Activated CD8-positive, alpha-beta T cell treated with anti-CD3 and anti-CD28 coated beads for 36 hours (primary cell): Measurements from ENCODE around the gene HSBP1. TPM values are rescaled to one million over a fixed set of nuclear protein-coding genes. Genes with fewer than 3 reads are reported as not detected.

ENCODE experiments used
- ATAC-seq: fragments of 200-7000 bp; cut with Tn5 transposase; one replicate; pipeline ENCODE4 v1.10.0; 2021; ENCODE audit warnings: mild to moderate bottlenecking, moderate library complexity
- CTCF ChIA-PET: fragments of 350-600 bp; sonication (Branson Sonifier 250); formaldehyde crosslinking; loops from one replicate; lab custom pipeline; 2021; ENCODE audit warnings: antibody characterized with exemption; lab: Charles Lee
- POLR2A ChIA-PET: fragments of 350-600 bp; sonication (Branson Sonifier 250); formaldehyde crosslinking; loops from one replicate; lab custom pipeline; 2021; ENCODE audit warnings: antibody characterized with exemption; lab: Charles Lee
- DNase-seq: peaks from one replicate; pipeline ENCODE4 v3.0.0-alpha.2; 2020
- H3K27ac Mint-ChIP-seq: one replicate; pipeline ENCODE4 v1.8.0; 2021; ENCODE audit warnings: mild to moderate bottlenecking, mixed read lengths
- H3K27me3 Mint-ChIP-seq: one replicate; pipeline ENCODE4 v1.8.0; 2021; ENCODE audit warnings: mixed read lengths
- H3K36me3 Mint-ChIP-seq: one replicate; pipeline ENCODE4 v1.8.0; 2021; ENCODE audit warnings: low read depth, mixed read lengths
- H3K4me1 Mint-ChIP-seq: one replicate; pipeline ENCODE4 v1.8.0; 2021; ENCODE audit warnings: low read depth, mixed read lengths
- H3K4me3 Mint-ChIP-seq: one replicate; pipeline ENCODE4 v1.8.0; 2021; ENCODE audit warnings: mild to moderate bottlenecking, moderate library complexity, mixed read lengths
- H3K9me3 Mint-ChIP-seq: one replicate; pipeline ENCODE4 v1.8.0; 2021; ENCODE audit warnings: mixed read lengths
- CTCF ChIP-seq: fragments of 200-600 bp; IDR thresholded peaks from one replicate; pipeline ENCODE4 v1.8.0; 2022; ENCODE audit warnings: antibody characterized with exemption, mild to moderate bottlenecking
- intact Hi-C: fragments of 100-400 bp; cut with micrococcal nuclease; formaldehyde crosslinking; loops from one replicate; pipeline ENCODE4 v1.10.0; 2022
- total RNA-seq, 2 experiments: library from RNA; stranded (reverse); gene quantifications; one replicate each; pipeline ENCODE4 v1.2.3, GENCODE V29; 2021

Gene HSBP1
- total RNA-seq, 2 experiments from 2014 or later, result 68.2 to 71.8 TPM

GRCh38 chr16:83813823-83814658, 6.3 kb downstream of the HSBP1 start:
- POLR2A ChIA-PET, result interaction anchor here (0.7 kb wide), 1 partner anchor 1912 kb away, joined by 3 read pairs; no protein-coding TSS in a partner anchor
- Mint-ChIP-seq H3K4me1 (peaks cover 22% of the 10 kb centered on the region), H3K4me3 (no peak overlapping the region), H3K27ac (no peak overlapping the region), H3K36me3 (peaks cover 27% of the 10 kb centered on the region), H3K27me3 (no peaks in the 10 kb centered on the region), H3K9me3 (no peaks in the 10 kb centered on the region)
- intact Hi-C loops, result no loop called here
- ATAC-seq (no peak), DNase-seq (no peak)
- TF ChIP-seq CTCF, result no peak
- CTCF ChIA-PET, result interaction anchor here (1.0 to 2.2 kb wide), 3 partner anchors 12 to 13 kb away, joined by 3 to 11 read pairs (median 6); no protein-coding TSS in a partner anchor

- Mint-ChIP-seq H3K27ac (no peak overlapping the region), H3K4me3 (no peak overlapping the region), H3K4me1 (peaks cover 19% of the 10 kb centered on the region), H3K36me3 (peaks cover 23% of the 10 kb centered on the region), H3K9me3 (no peaks in the 10 kb centered on the region), H3K27me3 (no peaks in the 10 kb centered on the region)
- POLR2A ChIA-PET, result interaction anchor here (0.8 kb wide), 1 partner anchor 16 kb away, joined by 3 read pairs; no protein-coding TSS in a partner anchor
- intact Hi-C loops, result no loop called here
- CTCF ChIA-PET, result interaction anchor here (2.2 kb wide), 1 partner anchor 11 kb away, joined by 11 read pairs; no protein-coding TSS in a partner anchor
- no peak for ATAC-seq
- TF ChIP-seq CTCF, result no peak
- DNase-seq, result no peak
These were observed 6.8 kb downstream of the HSBP1 start for GRCh38 chr16:83814659-83814985.

GRCh38 chr16:83817022-83817421, 9.2 kb downstream of the HSBP1 start:
- DNase-seq (no peak), ATAC-seq (no peak)
- Mint-ChIP-seq H3K27me3 (no peaks in the 10 kb centered on the region), H3K4me1 (peaks cover 4% of the 10 kb centered on the region), H3K4me3 (no peak overlapping the region), H3K36me3 (peaks cover 8% of the 10 kb centered on the region), H3K9me3 (no peaks in the 10 kb centered on the region), H3K27ac (no peak overlapping the region)
- ChIA-PET POLR2A (no interaction called here), CTCF (interaction anchor here (1.2 to 1.6 kb wide), 2 partner anchors 8 to 10 kb away, joined by 3 to 4 read pairs; no protein-coding TSS in a partner anchor)
- intact Hi-C loops, result no loop called here
- no peak for TF ChIP-seq CTCF

- DNase-seq (no peak), ATAC-seq (no peak)
- H3K4me3 Mint-ChIP-seq, result no peak overlapping the region
- ChIA-PET POLR2A (no interaction called here), CTCF (interaction anchor here (1.6 kb wide), 1 partner anchor 9 kb away, joined by 4 read pairs; no protein-coding TSS in a partner anchor)
- H3K27me3 Mint-ChIP-seq, result peaks cover 2% of the 10 kb centered on the region
- H3K9me3 Mint-ChIP-seq, result no peaks in the 10 kb centered on the region
- TF ChIP-seq CTCF, result no peak
- intact Hi-C loops, result no loop called here
- no peaks in the 10 kb centered on the region for H3K4me1 Mint-ChIP-seq
- H3K27ac Mint-ChIP-seq, result no peak overlapping the region
- no peaks in the 10 kb centered on the region for H3K36me3 Mint-ChIP-seq
These were observed 10.5 kb downstream of the HSBP1 start for GRCh38 chr16:83818276-83818675.

GRCh38 chr16:83819361-83819760, 11.6 kb downstream of the HSBP1 start:
- Mint-ChIP-seq H3K4me3 (no peak overlapping the region), H3K36me3 (no peaks in the 10 kb centered on the region), H3K4me1 (no peaks in the 10 kb centered on the region), H3K9me3 (no peaks in the 10 kb centered on the region), H3K27ac (no peak overlapping the region), H3K27me3 (peaks cover 2% of the 10 kb centered on the region)
- TF ChIP-seq CTCF, result no peak
- ChIA-PET CTCF (no interaction called here), POLR2A (interaction anchor here (1.0 kb wide), 1 partner anchor 9 kb away, joined by 3 read pairs; no protein-coding TSS in a partner anchor)
- intact Hi-C loops, result no loop called here
- DNase-seq, result no peak
- no peak for ATAC-seq
